Measurements from ENCODE around the gene ANAPC15.

The ANAPC15 gene

GRCh38 chr11:72083414-72083813 lies 29.1 kb downstream of the ANAPC15 start:
- no peak for DNase-seq

- DNase-seq, result no peak
Measured at GRCh38 chr11:72081821-72082453, 30.6 kb downstream of the ANAPC15 start.

GRCh38 chr11:72081184-72081644 lies 31.3 kb downstream of the ANAPC15 start:
- DNase-seq, result no peak

GRCh38 chr11:72080326-72081183 lies 31.9 kb downstream of the ANAPC15 start, which contains the start of the genes LRRC51 and NUMA1:
Gene LRRC51, plus strand, starts transcription at chr11:72080850. Its CDS starts 8,234 bp downstream, at chr11:72089084.
Gene NUMA1, minus strand, starts transcription at chr11:72080542. Its CDS starts 44,599 bp downstream, at chr11:72035943.
- DNase-seq, result peak; percentile 96

GRCh38 chr11:72079819-72080325 lies 32.6 kb downstream of the ANAPC15 start:
- no peak for DNase-seq

- DNase-seq, result no peak
Measured at GRCh38 chr11:72078477-72078876, 34.0 kb downstream of the ANAPC15 start.

- no peak for DNase-seq
Measured at GRCh38 chr11:72075756-72076155, 36.7 kb downstream of the ANAPC15 start.

GRCh38 chr11:72075109-72075508 lies 37.4 kb downstream of the ANAPC15 start:
- DNase-seq, result no peak

- no peak for DNase-seq
Measured at GRCh38 chr11:72072348-72072747, 40.1 kb downstream of the ANAPC15 start.

- DNase-seq, result no peak
Measured at GRCh38 chr11:72070491-72070890, 42.0 kb downstream of the ANAPC15 start.

- no peak for DNase-seq
Measured at GRCh38 chr11:72069787-72070251, 42.7 kb downstream of the ANAPC15 start.

- DNase-seq, result no peak
Measured at GRCh38 chr11:72069200-72069599, 43.3 kb downstream of the ANAPC15 start.

- no peak for DNase-seq
Measured at GRCh38 chr11:72067676-72068075, 44.8 kb downstream of the ANAPC15 start.

GRCh38 chr11:72067266-72067665 lies 45.2 kb downstream of the ANAPC15 start:
- DNase-seq, result no peak

- DNase-seq, result no peak
Measured at GRCh38 chr11:72066855-72067254, 45.6 kb downstream of the ANAPC15 start.

GRCh38 chr11:72061739-72062396 lies 50.6 kb downstream of the ANAPC15 start:
- DNase-seq, result no peak

All from activated CD8-positive, alpha-beta memory T cell treated with anti-CD3 and anti-CD28 coated beads, Interleukin-2, amount 50 U/mL, for 48 hours (primary cell).